ENCODE results near the gene SART3.

SART3 gene

GRCh38 chr12:108473400-108474055 lies 87.4 kb downstream of the SART3 start:
- peaks cover 0 to 4% of the 10 kb centered on the region in 2 donors for H3K27me3 ChIP-seq (ENCODE audit: control insufficient read depth in 1 of 2, insufficient read depth in 2 of 2, low read length in 2 of 2)
- H3K9me3 ChIP-seq (ENCODE audit: low read length), result no peaks in the 10 kb centered on the region

More at GRCh38 chr12:108473400-108474055, 87.4 kb downstream of the SART3 start:
- H3K36me3 ChIP-seq (ENCODE audit: insufficient read depth, low read length), result no peaks in the 10 kb centered on the region
- no peaks in the 10 kb centered on the region for H3K4me1 ChIP-seq (ENCODE audit: insufficient read depth, low read length)
- H3K9ac ChIP-seq (ENCODE audit: low read length), result no peak overlapping the region
- H3K4me3 ChIP-seq (ENCODE audit: low read depth in 1 of 2, low read length in 2 of 2), result no peak overlapping the region
- H3K27ac ChIP-seq (ENCODE audit: low read depth, low read length), result no peak overlapping the region
